HG03457 (cell line): ENCODE results near the gene AURKB.

Source experiments
- ATAC-seq: cut with Tn5 transposase; IDR thresholded peaks from one replicate; pipeline ENCODE4 v1.9.1; 2021; ENCODE audit warnings: moderate number of reproducible peaks; ENCODE audit not compliant: unreplicated experiment

AURKB gene

GRCh38 chr17:8162997-8163977 is 47.1 kb downstream of the AURKB start:
- no peak for ATAC-seq

- ATAC-seq = no peak
These were observed 48.0 kb downstream of the AURKB start, which contains the start of gene VAMP2 for GRCh38 chr17:8162233-8162996. TSS of gene VAMP2 (minus strand) at chr17:8162948. CDS start at chr17:8162879, 69 bp downstream.

GRCh38 chr17:8161289-8162232 is 48.8 kb downstream of the AURKB start:
- ATAC-seq = no peak

- no peak for ATAC-seq
These were observed 49.6 kb downstream of the AURKB start for GRCh38 chr17:8160741-8161221.

- no peak for ATAC-seq
These were observed 50.2 kb downstream of the AURKB start for GRCh38 chr17:8160224-8160577.

- no peak for ATAC-seq
These were observed 50.7 kb downstream of the AURKB start for GRCh38 chr17:8159459-8160223.

GRCh38 chr17:8159032-8159400 is 51.4 kb downstream of the AURKB start:
- no peak for ATAC-seq

- ATAC-seq = no peak
These were observed 51.9 kb downstream of the AURKB start for GRCh38 chr17:8158267-8159031.

- peak; percentile 74 for ATAC-seq
These were observed 54.0 kb downstream of the AURKB start for GRCh38 chr17:8156246-8156992.

- ATAC-seq = no peak
These were observed 54.5 kb downstream of the AURKB start for GRCh38 chr17:8155996-8156245.

- no peak for ATAC-seq
These were observed 55.0 kb downstream of the AURKB start for GRCh38 chr17:8155231-8155995.
